Epidermal melanocyte (primary cell): ENCODE results near the gene ATXN7.

Experiments used
- DNase-seq: peaks from one replicate; pipeline ENCODE4 v3.0.0; 2011; ENCODE audit warnings: low spot score; ENCODE audit not compliant: insufficient read length

ATXN7 gene, protein sequence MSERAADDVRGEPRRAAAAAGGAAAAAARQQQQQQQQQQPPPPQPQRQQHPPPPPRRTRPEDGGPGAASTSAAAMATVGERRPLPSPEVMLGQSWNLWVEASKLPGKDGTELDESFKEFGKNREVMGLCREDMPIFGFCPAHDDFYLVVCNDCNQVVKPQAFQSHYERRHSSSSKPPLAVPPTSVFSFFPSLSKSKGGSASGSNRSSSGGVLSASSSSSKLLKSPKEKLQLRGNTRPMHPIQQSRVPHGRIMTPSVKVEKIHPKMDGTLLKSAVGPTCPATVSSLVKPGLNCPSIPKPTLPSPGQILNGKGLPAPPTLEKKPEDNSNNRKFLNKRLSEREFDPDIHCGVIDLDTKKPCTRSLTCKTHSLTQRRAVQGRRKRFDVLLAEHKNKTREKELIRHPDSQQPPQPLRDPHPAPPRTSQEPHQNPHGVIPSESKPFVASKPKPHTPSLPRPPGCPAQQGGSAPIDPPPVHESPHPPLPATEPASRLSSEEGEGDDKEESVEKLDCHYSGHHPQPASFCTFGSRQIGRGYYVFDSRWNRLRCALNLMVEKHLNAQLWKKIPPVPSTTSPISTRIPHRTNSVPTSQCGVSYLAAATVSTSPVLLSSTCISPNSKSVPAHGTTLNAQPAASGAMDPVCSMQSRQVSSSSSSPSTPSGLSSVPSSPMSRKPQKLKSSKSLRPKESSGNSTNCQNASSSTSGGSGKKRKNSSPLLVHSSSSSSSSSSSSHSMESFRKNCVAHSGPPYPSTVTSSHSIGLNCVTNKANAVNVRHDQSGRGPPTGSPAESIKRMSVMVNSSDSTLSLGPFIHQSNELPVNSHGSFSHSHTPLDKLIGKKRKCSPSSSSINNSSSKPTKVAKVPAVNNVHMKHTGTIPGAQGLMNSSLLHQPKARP

GRCh38 chr3:63863150-63864007, at the start of gene ATXN7, which contains the start of gene THOC7:
TSS of gene ATXN7 (plus strand) at chr3:63863867. CDS start at chr3:63912599, 48,732 bp downstream.
TSS of gene THOC7 (minus strand) at chr3:63863805. CDS start at chr3:63863790, 15 bp downstream.
- DNase-seq = peak; percentile 61

DNA sequence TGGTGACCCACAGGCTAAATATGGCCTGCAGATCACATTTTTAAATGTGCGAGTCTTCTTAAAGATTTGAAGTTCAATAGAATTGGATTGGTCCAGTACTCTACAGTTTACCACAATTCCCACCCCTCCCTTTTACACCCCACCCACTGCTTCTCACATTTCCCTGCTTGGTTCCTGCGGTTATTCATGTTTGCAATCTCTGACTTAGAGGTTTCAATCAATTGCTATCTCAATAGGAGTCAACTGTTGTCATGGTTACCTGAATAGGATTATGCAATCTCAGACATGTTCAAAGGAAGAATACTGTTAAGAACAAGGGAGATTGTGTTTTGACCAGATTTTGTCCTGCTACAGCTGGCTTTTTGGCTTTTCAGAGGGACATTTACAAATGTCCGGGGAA, 49.4 kb upstream of the ATXN7 start:
- DNase-seq = no peak

DNA sequence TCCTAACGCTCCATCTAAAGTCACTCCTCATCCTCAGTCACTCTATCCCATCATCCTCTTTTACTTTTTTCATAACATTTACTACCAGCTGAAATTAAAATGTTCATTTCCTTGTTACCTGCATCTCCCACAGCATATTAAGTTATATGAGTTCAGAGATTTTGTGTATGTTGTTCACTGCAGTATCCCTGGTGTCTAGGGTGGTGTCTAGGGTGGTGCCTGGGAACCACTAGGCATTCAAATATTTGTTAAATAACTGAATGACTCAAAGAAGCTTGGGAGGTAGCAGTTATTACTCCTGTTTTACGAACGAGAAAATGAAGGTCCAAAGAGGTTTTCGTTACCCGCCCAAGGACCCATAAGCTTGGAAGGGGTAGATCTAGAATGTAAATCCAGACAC, 46.4 kb upstream of the ATXN7 start:
- DNase-seq = no peak

GRCh38 chr3:63818282-63819150, 45.2 kb upstream of the ATXN7 start:
- peak; percentile 46 for DNase-seq

GRCh38 chr3:63819151-63819398, 44.6 kb upstream of the ATXN7 start, which contains the start of gene C3orf49:
TSS of gene C3orf49 (plus strand) at chr3:63819299. CDS start at chr3:63819472, 173 bp downstream.
- no peak for DNase-seq

DNA sequence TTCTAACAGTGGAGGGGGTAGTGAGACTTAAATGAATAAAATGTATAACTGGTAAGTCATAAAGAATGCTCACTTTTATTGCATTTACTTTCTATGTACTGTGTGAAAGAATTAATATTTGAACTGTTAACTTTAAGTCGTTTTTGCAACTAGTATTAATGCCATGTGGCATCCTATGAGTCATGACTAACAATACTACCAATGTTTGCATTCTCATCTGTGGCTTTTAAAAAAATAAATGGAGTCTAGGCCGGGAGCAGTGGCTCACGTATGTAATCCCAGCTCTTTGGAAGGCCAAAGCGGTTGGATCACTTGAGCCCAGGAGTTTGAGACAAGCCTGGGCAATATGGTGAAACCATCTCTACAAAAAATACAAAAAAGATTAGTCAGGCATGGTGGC, 39.4 kb upstream of the ATXN7 start:
- no peak for DNase-seq

DNA sequence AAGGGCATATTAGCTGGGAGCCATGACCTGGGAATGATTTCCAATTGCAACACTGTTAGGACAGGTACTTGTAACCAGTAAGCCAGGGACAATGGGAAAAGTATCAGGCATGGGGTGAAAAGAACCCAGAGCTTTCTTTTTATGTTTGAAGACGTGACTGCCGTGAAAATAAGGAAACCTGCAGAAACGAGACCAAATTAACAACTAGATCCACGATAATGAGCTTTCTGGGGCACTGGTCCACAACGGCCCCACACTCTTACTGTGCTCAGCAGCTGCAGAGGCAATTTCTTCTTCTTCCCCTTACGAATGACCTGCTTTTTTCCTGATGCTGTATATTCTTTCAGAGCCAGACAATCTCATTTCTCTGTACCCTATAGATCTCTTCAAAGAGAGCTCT, 33.1 kb upstream of the ATXN7 start:
- no peak for DNase-seq

DNA sequence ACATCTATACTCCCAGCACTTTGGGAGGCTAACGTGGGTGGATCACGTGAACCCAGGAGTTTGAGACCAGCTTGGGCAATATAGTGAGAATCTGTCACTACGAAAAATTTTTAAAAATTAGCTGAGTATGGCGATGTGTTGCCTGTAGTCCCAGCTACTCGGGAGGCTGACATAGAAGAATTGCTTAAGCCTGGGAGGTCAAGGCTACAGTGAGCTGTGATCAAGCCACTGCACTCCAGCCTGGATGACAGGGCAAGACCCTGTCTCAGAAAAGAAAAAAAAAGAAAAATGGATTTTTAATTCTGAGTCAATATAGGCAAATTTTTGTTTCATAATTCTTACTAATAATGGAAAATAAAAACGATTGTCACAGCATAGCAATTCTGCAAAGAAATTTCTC, 31.3 kb upstream of the ATXN7 start:
- DNase-seq = no peak

- no peak for DNase-seq
Observed at GRCh38 chr3:63841704-63842103, 22.0 kb upstream of the ATXN7 start.

DNA sequence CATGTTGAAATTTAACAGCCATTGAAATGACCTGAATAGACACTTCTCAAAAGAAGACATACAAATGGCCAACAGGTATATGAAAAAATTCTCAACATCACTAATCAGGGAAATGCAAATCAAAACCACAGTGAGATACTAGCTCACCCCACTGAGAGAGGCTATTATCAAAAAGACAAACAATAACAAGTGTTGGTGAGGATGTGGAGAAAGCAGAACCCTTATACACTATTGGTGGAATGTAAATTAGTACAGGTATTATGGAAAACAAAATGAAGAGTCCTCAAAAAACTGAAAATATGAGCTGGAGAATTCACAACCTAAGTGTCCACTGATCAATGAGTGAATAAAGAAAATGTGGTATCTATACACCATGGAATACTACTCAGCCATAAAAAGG, 21.5 kb upstream of the ATXN7 start:
- no peak for DNase-seq

DNA sequence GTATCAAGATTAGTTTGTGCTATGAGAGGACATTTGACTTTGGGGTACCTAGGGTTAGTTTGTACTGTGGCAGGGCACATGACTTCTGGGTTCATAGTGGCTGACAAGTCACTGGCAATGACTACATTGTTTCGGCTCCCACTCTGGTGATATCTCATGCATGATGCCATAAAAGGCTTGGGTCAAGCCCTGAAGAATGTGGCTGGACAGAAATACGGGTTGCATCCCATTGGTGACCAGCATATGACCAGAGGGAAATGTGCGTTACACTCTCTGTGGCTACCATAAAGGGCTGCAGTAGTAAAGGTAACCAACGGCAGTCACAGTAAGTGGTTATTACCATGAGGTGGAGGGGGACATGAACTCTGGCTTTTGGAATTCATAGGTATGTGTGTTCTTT, 18.5 kb upstream of the ATXN7 start:
- no peak for DNase-seq

GRCh38 chr3:63847718-63848450, 15.8 kb upstream of the ATXN7 start:
- no peak for DNase-seq

DNA sequence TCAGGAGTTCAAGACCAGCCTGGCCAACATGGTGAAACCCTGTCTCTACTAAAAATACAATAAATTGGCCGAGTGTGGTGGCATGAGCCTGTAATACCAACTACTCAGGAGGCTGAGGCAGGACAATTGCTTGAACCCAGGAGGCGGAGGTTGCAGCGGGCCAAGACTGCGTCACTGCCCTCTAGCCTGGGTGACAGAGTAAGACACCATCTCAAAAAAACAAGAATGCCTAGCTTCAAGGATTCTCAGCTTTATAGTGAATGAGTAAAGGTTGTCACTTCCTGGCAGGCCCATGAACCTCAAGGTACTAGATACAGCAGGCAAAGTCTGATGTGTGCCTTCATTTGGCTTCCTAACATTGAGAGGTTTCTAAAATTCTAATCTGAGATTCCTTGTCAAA, 14.5 kb upstream of the ATXN7 start:
- DNase-seq = no peak

GRCh38 chr3:63851287-63851686, 12.4 kb upstream of the ATXN7 start:
- DNase-seq = no peak

GRCh38 chr3:63853106-63853505, 10.6 kb upstream of the ATXN7 start:
- no peak for DNase-seq

DNA sequence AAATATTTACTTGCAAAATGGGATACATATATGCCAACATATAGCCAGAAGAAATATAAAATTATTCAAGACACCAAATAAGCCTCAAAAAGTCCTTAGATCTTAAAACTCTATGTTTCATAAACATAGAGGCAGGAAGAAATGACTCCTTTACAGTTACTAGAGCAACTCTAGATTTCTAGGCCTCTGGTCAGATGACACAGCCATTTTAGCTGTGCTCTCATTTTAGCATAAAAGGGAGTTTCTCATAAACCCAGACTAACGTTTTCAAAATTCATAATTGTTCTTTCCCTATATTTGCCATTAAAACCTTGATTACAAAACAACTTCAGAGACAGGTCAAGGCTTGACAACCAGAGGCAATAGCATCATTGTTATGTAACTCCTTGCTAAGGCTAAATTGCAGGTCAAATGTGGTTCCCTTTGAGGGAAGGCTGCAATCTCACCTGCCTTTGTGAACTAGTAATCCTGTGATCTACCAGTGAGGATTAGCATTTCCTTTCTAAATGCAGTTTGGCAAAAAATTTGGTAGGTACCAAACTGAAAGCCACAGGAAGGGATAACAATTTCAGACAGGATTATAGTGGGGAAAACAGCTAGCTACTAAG, 8.2 kb upstream of the ATXN7 start:
- no peak for DNase-seq

DNA sequence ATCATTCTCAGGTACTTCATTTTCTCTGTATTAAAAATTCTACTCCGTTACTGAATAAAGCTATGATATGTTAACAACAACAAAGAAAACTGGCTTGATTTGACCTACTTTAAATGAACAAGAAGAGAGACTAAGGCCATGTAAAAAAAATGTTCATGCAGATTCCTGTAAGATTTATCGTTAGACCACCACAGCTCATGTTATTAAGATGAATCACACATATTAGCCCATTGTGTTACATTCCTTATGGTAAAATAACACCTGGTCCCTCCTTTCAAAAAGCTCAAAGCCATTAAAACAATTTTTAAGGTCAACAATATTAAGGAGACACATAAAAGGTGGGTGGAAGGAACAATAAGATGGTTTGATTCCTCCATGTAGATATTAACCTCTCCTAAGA, 6.4 kb upstream of the ATXN7 start:
- DNase-seq = no peak

DNA sequence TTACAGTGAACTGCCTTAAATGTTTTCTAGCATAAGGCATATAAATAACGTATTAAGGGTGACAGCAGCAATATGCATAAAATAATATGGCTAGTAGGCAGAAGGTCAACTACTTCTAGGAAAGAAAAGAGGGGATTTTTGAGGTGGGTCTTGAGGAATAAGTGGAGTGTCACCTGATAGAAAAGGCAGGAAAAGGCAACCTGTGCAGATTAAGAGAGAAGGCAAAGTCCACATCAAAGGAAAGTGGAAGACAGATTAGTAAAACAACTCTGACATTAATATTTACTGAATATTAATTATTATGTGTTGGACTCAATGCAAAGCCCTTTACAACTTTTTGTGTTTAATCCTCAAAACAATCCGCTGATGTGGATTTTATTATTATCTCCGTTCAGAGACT, 2.9 kb upstream of the ATXN7 start:
- DNase-seq = no peak

GRCh38 chr3:63861306-63861705, 2.4 kb upstream of the ATXN7 start:
- DNase-seq = no peak

DNA sequence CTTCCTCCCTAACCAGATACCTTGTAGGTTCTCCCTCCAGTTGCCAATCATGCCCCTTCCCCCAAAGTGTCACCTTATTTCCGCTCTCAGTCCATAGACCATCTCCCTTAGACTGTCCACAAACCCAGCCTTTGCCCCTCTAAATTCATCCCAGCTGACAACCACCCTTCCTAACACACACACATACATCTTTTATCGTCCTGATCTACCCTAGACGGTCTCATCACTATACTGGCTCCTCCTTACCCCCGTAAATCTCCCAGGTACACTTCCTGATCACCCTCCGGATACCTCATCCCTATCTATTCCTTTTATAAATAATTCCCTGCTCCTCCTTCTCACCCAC, 890 bp upstream of the ATXN7 start:
- DNase-seq = no peak
